H1 (cell line): Measurements from ENCODE around the gene WDR7. TPM values are rescaled to one million over a fixed set of nuclear protein-coding genes. Genes with fewer than 3 reads are reported as not detected.

Source experiments
- CTCF ChIA-PET: fragments of 300-600 bp; sonication (Branson Sonifier 250); formaldehyde crosslinking; loops from one replicate; lab custom pipeline; 2021; ENCODE audit not compliant: partially characterized antibody; lab: Charles Lee
- POLR2A ChIA-PET: fragments of 300-600 bp; sonication (Branson Sonifier 250); formaldehyde crosslinking; loops from one replicate; lab custom pipeline; 2021; ENCODE audit warnings: inconsistent platforms; ENCODE audit not compliant: partially characterized antibody; lab: Charles Lee
- DNase-seq, 2 experiments: peaks; one replicate each; pipeline versions ENCODE4 v3.0.0 to v3.0.0-alpha.2; 2010 to 2022; ENCODE audit warnings: low spot score in 2 of 2, low read depth in 1 of 2, mixed read lengths in 1 of 2
- FAIRE-seq: peaks from 2 replicates; lab custom pipeline; 2011; peaks lifted over from hg19 to GRCh38; lab: Jason Lieb, UNC
- H2AFZ ChIP-seq: 2 replicates; pipeline ENCODE4 v1.8.1; 2012; ENCODE audit warnings: low read length, inconsistent platforms
- H2AK5ac ChIP-seq: 2 replicates; pipeline ENCODE4 v1.6.1; 2013; ENCODE audit warnings: low read depth, low read length
- H2BK120ac ChIP-seq: replicated peaks from 2 replicates; pipeline ENCODE3; 2013; ENCODE audit warnings: low read depth, low read length, inconsistent platforms
- H2BK12ac ChIP-seq: 2 replicates; pipeline ENCODE4 v1.6.1; 2013; ENCODE audit warnings: low read depth, low read length
- H2BK15ac ChIP-seq: 2 replicates; pipeline ENCODE4 v1.6.1; 2013; ENCODE audit warnings: low read length
- H2BK20ac ChIP-seq: 2 replicates; pipeline ENCODE4 v1.6.1; 2013; ENCODE audit warnings: low read length
- H2BK5ac ChIP-seq: 2 replicates; pipeline ENCODE4 v1.6.1; 2013; ENCODE audit warnings: low read depth, low read length
- H3K14ac ChIP-seq: 2 replicates; pipeline ENCODE4 v1.6.1; 2013; ENCODE audit warnings: inconsistent platforms; ENCODE audit not compliant: insufficient read length
- H3K18ac ChIP-seq: 2 replicates; pipeline ENCODE4 v1.6.1; 2013; ENCODE audit warnings: low read length; ENCODE audit errors: extremely low read depth
- H3K23ac ChIP-seq: 2 replicates; pipeline ENCODE4 v1.6.1; 2013; ENCODE audit warnings: inconsistent platforms; ENCODE audit not compliant: insufficient read length
- H3K23me2 ChIP-seq: 2 replicates; pipeline ENCODE4 v1.6.1; 2013; ENCODE audit warnings: low read depth, low read length
- H3K27ac ChIP-seq: 2 replicates; pipeline ENCODE4 v1.6.1; 2011; ENCODE audit warnings: low read depth, low read length, inconsistent platforms
- H3K27me3 ChIP-seq, 4 experiments: replicated peaks in 1 of 4; 1 replicate in 1 of 4; 2 replicates in 3 of 4; pipeline versions ENCODE4 v1.6.1 to v1.8.1; 2011 to 2013; ENCODE audit warnings: low read length in 3 of 4, mild to moderate bottlenecking in 3 of 4, inconsistent platforms in 2 of 4, mixed read lengths in 2 of 4, moderate library complexity in 1 of 4; ENCODE audit not compliant: control insufficient read depth in 3 of 4, insufficient read depth in 3 of 4; ENCODE audit errors: extremely low read depth in 1 of 4
- H3K36me3 ChIP-seq, 4 experiments: 2 replicates each; pipeline versions ENCODE4 v1.6.1 to v1.8.1; 2011 to 2013; ENCODE audit warnings: mild to moderate bottlenecking in 4 of 4, low read length in 3 of 4, moderate library complexity in 2 of 4, control low read depth in 1 of 4, inconsistent platforms in 1 of 4; ENCODE audit not compliant: insufficient read depth in 4 of 4, control insufficient read depth in 2 of 4
- H3K4ac ChIP-seq: replicated peaks from 2 replicates; pipeline ENCODE3; 2013; ENCODE audit warnings: low read length, low read depth, mixed read lengths, inconsistent platforms; ENCODE audit not compliant: insufficient read length
- H3K4me1 ChIP-seq, 4 experiments: replicated peaks in 1 of 4; 1 replicate in 1 of 4; 2 replicates in 3 of 4; pipeline versions ENCODE4 v1.6.1 to v1.8.1; 2011 to 2013; ENCODE audit warnings: low read length in 3 of 4, inconsistent platforms in 2 of 4, mixed read lengths in 1 of 4; ENCODE audit not compliant: insufficient read depth in 4 of 4, control insufficient read depth in 3 of 4
- H3K4me2 ChIP-seq, 2 experiments: 2 replicates each; pipeline versions ENCODE4 v1.6.1 to v1.8.1; 2011 to 2013; ENCODE audit warnings: low read depth in 2 of 2, low read length in 2 of 2, control low read depth in 1 of 2, inconsistent platforms in 1 of 2, mild to moderate bottlenecking in 1 of 2; ENCODE audit not compliant: insufficient read depth in 1 of 2
- H3K4me3 ChIP-seq, 4 experiments: fragments of 200-600, 300-600 bp in 1 of 4; sonication (generic), shearing (Covaris generic), sonication (Bioruptor Twin) in 1 of 4; 2 replicates each; pipeline versions ENCODE4 v1.5.1 to v1.8.1; 2011 to 2016; ENCODE audit warnings: low read length in 4 of 4, low read depth in 3 of 4, control low read depth in 2 of 4, inconsistent platforms in 2 of 4, mild to moderate bottlenecking in 2 of 4, mixed read lengths in 1 of 4, moderate library complexity in 1 of 4; ENCODE audit not compliant: insufficient read depth in 2 of 4; ENCODE audit errors: extremely low read depth in 1 of 4
- H3K56ac ChIP-seq: replicated peaks from 2 replicates; pipeline ENCODE3; 2013; ENCODE audit warnings: low read depth, mild to moderate bottlenecking, mixed read lengths, low read length, inconsistent platforms; ENCODE audit not compliant: insufficient read length
- H3K79me1 ChIP-seq: 2 replicates; pipeline ENCODE4 v1.6.1; 2013; ENCODE audit warnings: low read depth, low read length, control low read depth
- H3K79me2 ChIP-seq, 2 experiments: 2 replicates each; pipeline versions ENCODE4 v1.6.1 to v1.8.1; 2012 to 2013; ENCODE audit warnings: low read length in 2 of 2, mild to moderate bottlenecking in 2 of 2, inconsistent platforms in 1 of 2; ENCODE audit not compliant: insufficient read depth in 2 of 2, control insufficient read depth in 1 of 2
- H3K9ac ChIP-seq, 4 experiments: replicated peaks in 1 of 4; 1 replicate in 1 of 4; 2 replicates in 3 of 4; pipeline versions ENCODE4 v1.6.1 to v1.8.1; 2011 to 2013; ENCODE audit warnings: low read depth in 3 of 4, low read length in 3 of 4, control low read depth in 2 of 4, mild to moderate bottlenecking in 2 of 4, moderate library complexity in 2 of 4, inconsistent platforms in 1 of 4; ENCODE audit errors: extremely low read depth in 1 of 4
- H3K9me3 ChIP-seq, 2 experiments: 2 replicates each; pipeline versions ENCODE4 v1.6.1 to v1.8.1; 2012 to 2013; ENCODE audit warnings: mild to moderate bottlenecking in 2 of 2, moderate library complexity in 2 of 2, control low read depth in 1 of 2, inconsistent platforms in 1 of 2, low read depth in 1 of 2, low read length in 1 of 2, mixed read lengths in 1 of 2; ENCODE audit not compliant: insufficient read depth in 2 of 2
- H4K20me1 ChIP-seq, 2 experiments: replicated peaks in 1 of 2; 2 replicates each; pipeline versions ENCODE3 to v1.8.1; 2011 to 2013; ENCODE audit warnings: inconsistent platforms in 2 of 2, low read length in 2 of 2, mild to moderate bottlenecking in 1 of 2; ENCODE audit not compliant: insufficient read depth in 2 of 2, control insufficient read depth in 1 of 2
- H4K5ac ChIP-seq: 2 replicates; pipeline ENCODE4 v1.6.1; 2013; ENCODE audit warnings: low read length, low read depth, mixed read lengths, inconsistent platforms; ENCODE audit not compliant: insufficient read length
- H4K8ac ChIP-seq: 2 replicates; pipeline ENCODE4 v1.8.0; 2013; ENCODE audit warnings: mild to moderate bottlenecking, moderate library complexity, low read length, inconsistent platforms; ENCODE audit not compliant: insufficient read depth; ENCODE audit errors: extremely low read depth
- H4K91ac ChIP-seq: replicated peaks from 2 replicates; pipeline ENCODE3; 2013; ENCODE audit warnings: low read length, mixed read lengths, inconsistent platforms; ENCODE audit not compliant: insufficient read length
- FOSL1 ChIP-seq: IDR thresholded peaks from 2 replicates; pipeline ENCODE4 v1.6.1; 2011; ENCODE audit warnings: mild to moderate bottlenecking, low read depth, low read length, moderate library complexity; ENCODE audit not compliant: insufficient read depth
- GTF2F1 ChIP-seq: IDR thresholded peaks from 2 replicates; pipeline ENCODE4 v1.6.1; 2012; ENCODE audit warnings: low read depth, low read length, improper control_type of control experiment, borderline replicate concordance
- WGBS, 2 experiments: shearing (Covaris generic) in 1 of 2; methylation state at CpG; one replicate each; pipeline versions ENCODE4 v1.1.6 to v1.1.7; 2013 to 2015; ENCODE audit warnings: low lambda C conversion rate in 2 of 2, mixed read lengths in 2 of 2, inconsistent platforms in 1 of 2, low coverage in 1 of 2, missing lambda C conversion rate in 1 of 2; ENCODE audit not compliant: insufficient replicate concordance in 2 of 2, insufficient coverage in 1 of 2, insufficient read length in 1 of 2; ENCODE audit errors: extremely low coverage in 1 of 2, missing lambda C conversion rate in 1 of 2; 5-methylcytosine and 5-hydroxymethylcytosine counted together
- polyA plus RNA-seq, 7 experiments: library from polyadenylated mRNA; depleted of rRNA in 3 of 7; stranded (reverse) in 5 of 7; unstranded in 2 of 7; fragments of >200 nt in 5 of 7; fragments of 200-250 nt in 2 of 7; gene quantifications; 1 replicate in 5 of 7; 2 replicates in 1 of 7; 4 replicates in 1 of 7; pipeline versions ENCODE4 v1.2.1 to v1.2.3, GENCODE V29; 2011 to 2013; ENCODE audit warnings: missing spikeins in 2 of 7, mixed read lengths in 2 of 7
- total RNA-seq: library from RNA; stranded (reverse); fragmentation: NEBNext Ultra II Directional; extraction: Animal tissue kit (Norgen Biotek cat#: 25700); gene quantifications from 2 replicates; pipeline ENCODE4 v1.2.1, GENCODE V29; 2021

Gene WDR7
- total and polyA plus RNA-seq, 2 of the 8 experiments (the other 6 are each of a cell fraction or from before 2014, with no cell fraction given): 5.5 to 15.2 TPM

- Histone ChIP-seq H2AFZ (no peak overlapping the region), H3K27ac (no peak overlapping the region), H2BK120ac (no peak overlapping the region), H4K20me1 (no peaks in the 10 kb centered on the region), H3K14ac (no peak overlapping the region), H3K23ac (no peak overlapping the region), H3K23me2 (no peaks in the 10 kb centered on the region), H3K56ac (no peak overlapping the region), H2BK5ac (no peak overlapping the region), H3K27me3 (no peaks in the 10 kb centered on the region), H4K91ac (no peak overlapping the region), H3K18ac (no peak overlapping the region), H3K79me2 (no peaks in the 10 kb centered on the region), H3K4me3 (no peak overlapping the region), H2BK20ac (no peak overlapping the region), H3K4ac (no peak overlapping the region), H2BK12ac (no peak overlapping the region), H3K79me1 (no peaks in the 10 kb centered on the region), H3K4me2 (no peak overlapping the region), H2AK5ac (no peak overlapping the region), H4K5ac (no peak overlapping the region), H3K9ac (no peak overlapping the region), H3K9me3 (no peaks in the 10 kb centered on the region), H4K8ac (no peak overlapping the region), H2BK15ac (no peak overlapping the region), H3K4me1 (peaks cover 0 to 3% (median 1%) of the 10 kb centered on the region in 4 experiments; a peak in 3 of 7 replicates), H3K36me3 (no peaks in the 10 kb centered on the region)
- TF ChIP-seq GTF2F1: no peak
- TF ChIP-seq FOSL1: no peak
- POLR2A ChIA-PET: no interaction called here
- no peak for DNase-seq
- no peak for FAIRE-seq
- 100% methylated on average over 3 of the region's 3 CpGs; no CpG with 5 or more reads in 1 of the 2 experiments for WGBS, 2 experiments
- CTCF ChIA-PET: interaction anchor here (0.6 to 1.2 kb wide), 2 partner anchors 64 to 232 kb away, joined by 3 read pairs; no protein-coding TSS in a partner anchor
These were observed 283.0 kb downstream of the WDR7 start for GRCh38 chr18:56934131-56934530.
